ENCODE data around the gene TCF21. TPM values are rescaled to one million over a fixed set of nuclear protein-coding genes. Genes with fewer than 3 reads are reported as not detected.

Gene TCF21
- total and polyA plus RNA-seq, 2 of the 13 experiments (the other 11 are each of a cell fraction or from before 2014, with no cell fraction given), result not detected

- no peak for TF ChIP-seq ATF6 (CRISPR knock-in tag; conservative IDR thresholded peaks at IDR 0.05)
- TF ChIP-seq ZBTB25 (CRISPR knock-in tag; IDR thresholded peaks at IDR 0.05), result 0 out of 2 replicates have a peak, but pooled peaks have one; percentile 48
- peak; percentile 29; the same call in 1 of the 2 replicates for TF ChIP-seq MED1 (CRISPR knock-in tag; IDR thresholded peaks at IDR 0.05)
Observed at GRCh38 chr6:133916650-133917151, 27.8 kb downstream of the TCF21 start (continued).

GRCh38 chr6:133917781-133918180 is 28.9 kb downstream of the TCF21 start:
- no TSS peak for BruUV-seq (replicated peaks)
- no peaks in the 10 kb centered on the region for H3K79me2 ChIP-seq (ENCODE audit: insufficient read depth, low read length)
- ChIA-PET CTCF (ENCODE audit: low intra/inter-chr PET ratio, low total read pairs) (interaction anchor here (2.7 to 2.8 kb wide), 2 partner anchors 80 to 348 kb away, joined by 32 to 35 read pairs; no protein-coding TSS in a partner anchor), POLR2A (no interaction called here)
- 1% methylated on average over 4 of the region's 4 CpGs for WGBS (ENCODE audit: low lambda C conversion rate)
- intact Hi-C loops (cut with micrococcal nuclease; ENCODE audit: unreplicated experiment), result no loop called here
- no peak overlapping the region for H2AFZ ChIP-seq (ENCODE audit: low read length)
- DNase-seq (ENCODE audit: low spot score) (no peak), ATAC-seq (no peak), FAIRE-seq (no peak)
- no peak overlapping the region for H3K27ac ChIP-seq (ENCODE audit: extremely low read length, insufficient read depth, low read length)
- no peak overlapping the region for H3K9ac ChIP-seq (ENCODE audit: insufficient read depth, low read depth, low read length)
- no peaks in the 10 kb centered on the region for H4K20me1 ChIP-seq (ENCODE audit: insufficient read depth, low read length)
- no peaks in the 10 kb centered on the region for H3K27me3 ChIP-seq (ENCODE audit: control insufficient read depth in 1 of 2, insufficient read depth in 2 of 2, low read length in 2 of 2)
- in situ Hi-C loops (cut with HindIII; ENCODE audit: extremely low pct_ligation_motif_present, low pct_unique_long_range_greater_than_20kb), result loop anchor here (5.0 kb wide), 2 partner anchors 80 to 350 kb away; no protein-coding TSS in a partner anchor
- H3K4me3 ChIP-seq (replicated peaks in 1 of 3; ENCODE audit: insufficient read depth in 1 of 3, low read depth in 2 of 3, low read length in 3 of 3), result no peak overlapping the region
- H3K4me2 ChIP-seq (ENCODE audit: low read depth, low read length), result no peak overlapping the region
- no peaks in the 10 kb centered on the region for H3K36me3 ChIP-seq (replicated peaks in 1 of 2; ENCODE audit: control insufficient read depth in 1 of 2, insufficient read depth in 2 of 2, low read length in 2 of 2)
- no peaks in the 10 kb centered on the region for H3K4me1 ChIP-seq (ENCODE audit: insufficient read depth, low read length)
- H3K9me3 ChIP-seq (ENCODE audit: low read length), result 0 out of 2 replicates have a peak, but pooled peaks cover 3% of the 10 kb centered on the region
- TF ChIP-seq KLF15 (CRISPR knock-in tag; IDR thresholded peaks at IDR 0.05; ENCODE audit: borderline replicate concordance), result no peak
- TF ChIP-seq ZNF569 (CRISPR knock-in tag; IDR thresholded peaks at IDR 0.05; ENCODE audit: borderline replicate concordance), result no peak
- no peak for TF ChIP-seq ZNF280B (CRISPR knock-in tag; IDR thresholded peaks at IDR 0.05; ENCODE audit: borderline replicate concordance)
- TF ChIP-seq TOE1 (CRISPR knock-in tag; IDR thresholded peaks at IDR 0.05), result no peak
- TF ChIP-seq NFRKB (IDR thresholded peaks at IDR 0.05), result no peak
- TF ChIP-seq SRSF4 (IDR thresholded peaks at IDR 0.05; ENCODE audit: low read depth, low read length, poor library complexity, severe bottlenecking), result no peak
- no peak for TF ChIP-seq ZBTB34 (CRISPR knock-in tag; IDR thresholded peaks at IDR 0.05)
- TF ChIP-seq HCFC1 (IDR thresholded peaks at IDR 0.05; ENCODE audit: low read depth, low read length), result no peak
- no peak for TF ChIP-seq MLXIP (CRISPR knock-in tag; IDR thresholded peaks at IDR 0.05; ENCODE audit: borderline replicate concordance)
- TF ChIP-seq NAIF1 (CRISPR knock-in tag; IDR thresholded peaks at IDR 0.05; ENCODE audit: borderline replicate concordance), result no peak
